ENCODE results near the gene HOXA10.

The HOXA10 gene

GRCh38 chr7:27168265-27168947, 5.7 kb downstream of the HOXA10 start:
- ATAC-seq (ENCODE audit: insufficient read depth, low read depth) (no peak), DNase-seq (no peak)
- H3K9ac ChIP-seq (ENCODE audit: low read depth, low read length), result no peak overlapping the region
- no peak overlapping the region for H2AFZ ChIP-seq (ENCODE audit: low read depth, low read length)
- H3K4me1 ChIP-seq (ENCODE audit: insufficient read depth, low read length), result no peaks in the 10 kb centered on the region
- H3K4me2 ChIP-seq (ENCODE audit: insufficient read depth, low read length), result no peak overlapping the region
- no peaks in the 10 kb centered on the region for H3K36me3 ChIP-seq (ENCODE audit: insufficient read depth, low read length)
- H3K27me3 ChIP-seq (ENCODE audit: insufficient read depth, low read length, poor library complexity), result peaks cover 7% of the 10 kb centered on the region
- no peaks in the 10 kb centered on the region for H4K20me1 ChIP-seq (ENCODE audit: insufficient read depth, low read length)
- no peak overlapping the region for H3K27ac ChIP-seq (ENCODE audit: low read length)
- H3K4me3 ChIP-seq (ENCODE audit: low read depth in 1 of 2, low read length in 2 of 2), result no peak overlapping the region
- TF ChIP-seq EZH2 (IDR thresholded peaks at IDR 0.05; ENCODE audit: borderline replicate concordance, low read depth, low read length, severe bottlenecking) (no peak), CTCF (IDR thresholded peaks at IDR 0.05; ENCODE audit: borderline replicate concordance, extremely low read depth, low read length, poor library complexity, severe bottlenecking) (no peak)
- no peaks in the 10 kb centered on the region for H3K79me2 ChIP-seq (ENCODE audit: insufficient read depth, low read length)
- no peaks in the 10 kb centered on the region for H3K9me3 ChIP-seq (ENCODE audit: insufficient read depth, low read length, severe bottlenecking)

GRCh38 chr7:27167916-27168264, 6.2 kb downstream of the HOXA10 start:
- TF ChIP-seq CTCF (IDR thresholded peaks at IDR 0.05; ENCODE audit: borderline replicate concordance, extremely low read depth, low read length, poor library complexity, severe bottlenecking) (no peak), EZH2 (IDR thresholded peaks at IDR 0.05; ENCODE audit: borderline replicate concordance, low read depth, low read length, severe bottlenecking) (no peak)
- peaks cover 7% of the 10 kb centered on the region for H3K27me3 ChIP-seq (ENCODE audit: insufficient read depth, low read length, poor library complexity)
- no peak for DNase-seq
- H3K27ac ChIP-seq (ENCODE audit: low read length), result no peak overlapping the region
- no peaks in the 10 kb centered on the region for H3K4me1 ChIP-seq (ENCODE audit: insufficient read depth, low read length)
- H2AFZ ChIP-seq (ENCODE audit: low read depth, low read length), result no peak overlapping the region
- H3K79me2 ChIP-seq (ENCODE audit: insufficient read depth, low read length), result no peaks in the 10 kb centered on the region
- H3K9me3 ChIP-seq (ENCODE audit: insufficient read depth, low read length, severe bottlenecking), result no peaks in the 10 kb centered on the region
- H3K9ac ChIP-seq (ENCODE audit: low read depth, low read length), result no peak overlapping the region
- no peaks in the 10 kb centered on the region for H4K20me1 ChIP-seq (ENCODE audit: insufficient read depth, low read length)
- H3K36me3 ChIP-seq (ENCODE audit: insufficient read depth, low read length), result no peaks in the 10 kb centered on the region
- ATAC-seq (ENCODE audit: insufficient read depth, low read depth), result no peak
- no peak overlapping the region for H3K4me2 ChIP-seq (ENCODE audit: insufficient read depth, low read length)
- no peak overlapping the region for H3K4me3 ChIP-seq (ENCODE audit: low read depth in 1 of 2, low read length in 2 of 2)

GRCh38 chr7:27166531-27167505, 7.3 kb downstream of the HOXA10 start:
- Histone ChIP-seq H3K4me2 (ENCODE audit: insufficient read depth, low read length) (no peak overlapping the region), H3K9ac (ENCODE audit: low read depth, low read length) (no peak overlapping the region), H3K4me3 (ENCODE audit: low read depth in 1 of 2, low read length in 2 of 2) (no peak overlapping the region), H3K36me3 (ENCODE audit: insufficient read depth, low read length) (no peaks in the 10 kb centered on the region), H3K27me3 (ENCODE audit: insufficient read depth, low read length, poor library complexity) (peaks cover 7% of the 10 kb centered on the region), H4K20me1 (ENCODE audit: insufficient read depth, low read length) (no peaks in the 10 kb centered on the region), H3K9me3 (ENCODE audit: insufficient read depth, low read length, severe bottlenecking) (no peaks in the 10 kb centered on the region), H2AFZ (ENCODE audit: low read depth, low read length) (no peak overlapping the region), H3K27ac (ENCODE audit: low read length) (no peak overlapping the region), H3K4me1 (ENCODE audit: insufficient read depth, low read length) (no peaks in the 10 kb centered on the region), H3K79me2 (ENCODE audit: insufficient read depth, low read length) (no peaks in the 10 kb centered on the region)
- no peak for ATAC-seq (ENCODE audit: insufficient read depth, low read depth)
- no peak for DNase-seq
- TF ChIP-seq CTCF (IDR thresholded peaks at IDR 0.05; ENCODE audit: borderline replicate concordance, extremely low read depth, low read length, poor library complexity, severe bottlenecking), result no peak
- no peak for TF ChIP-seq EZH2 (IDR thresholded peaks at IDR 0.05; ENCODE audit: borderline replicate concordance, low read depth, low read length, severe bottlenecking)
